SK-N-SH (cell line): Measurements from ENCODE around the gene SMYD3. TPM values are rescaled to one million over a fixed set of nuclear protein-coding genes. Genes with fewer than 3 reads are reported as not detected.

ENCODE experiments used
- CTCF ChIA-PET: fragments of 300-600, 350-600 bp; formaldehyde crosslinking; extraction: SDS; loops from one replicate; lab custom pipeline; 2021; lab: Yijun Ruan, JAX
- POLR2A ChIA-PET: fragments of 350-600 bp; sonication (Branson Sonifier 250); formaldehyde crosslinking; extraction: SDS; loops from one replicate; lab custom pipeline; 2020; ENCODE audit warnings: antibody characterized with exemption, inconsistent platforms; lab: Yijun Ruan, JAX
- DNase-seq: peaks from one replicate; pipeline ENCODE4 v3.0.0; 2012
- H2AFZ ChIP-seq: fragments of 200-600 bp; sonication (generic); 2 replicates; pipeline ENCODE4 v1.8.1; 2016; ENCODE audit warnings: antibody characterized with exemption, mild to moderate bottlenecking, low read depth
- H3F3A ChIP-seq: fragments of 200-600 bp; sonication (generic); replicated peaks from 2 replicates; pipeline ENCODE3; 2016; ENCODE audit warnings: antibody characterized with exemption, mild to moderate bottlenecking; ENCODE audit not compliant: insufficient read depth
- H3K27ac ChIP-seq, 2 experiments: fragments of 200-500 bp in 1 of 2; fragments of 200-600 bp in 1 of 2; sonication (Bioruptor generic) in 1 of 2; sonication (generic), shearing (Covaris generic) in 1 of 2; 2 replicates each; pipeline versions ENCODE4 v1.5.1 to v1.6.1; 2014 to 2016; ENCODE audit warnings: low read depth in 2 of 2, inconsistent platforms in 1 of 2, low read length in 1 of 2, mild to moderate bottlenecking in 1 of 2, mixed read lengths in 1 of 2
- H3K27me3 ChIP-seq: fragments of 200-600 bp; sonication (generic), shearing (Covaris generic); 2 replicates; pipeline ENCODE4 v1.6.1; 2016; ENCODE audit warnings: mixed run types; ENCODE audit not compliant: insufficient read depth
- H3K36me3 ChIP-seq, 2 experiments: fragments of 200-500 bp in 1 of 2; fragments of 200-600 bp in 1 of 2; sonication (Bioruptor generic) in 1 of 2; sonication (generic) in 1 of 2; replicated peaks in 1 of 2; 2 replicates each; pipeline versions ENCODE3 to v1.5.1; 2014 to 2016; ENCODE audit warnings: low read length in 1 of 2, mild to moderate bottlenecking in 1 of 2; ENCODE audit not compliant: insufficient read depth in 2 of 2, control insufficient read depth in 1 of 2
- H3K4me1 ChIP-seq, 2 experiments: fragments of 200-500 bp in 1 of 2; fragments of 200-600 bp in 1 of 2; sonication (Bioruptor generic) in 1 of 2; sonication (generic), shearing (Covaris generic) in 1 of 2; 2 replicates each; pipeline versions ENCODE4 v1.5.1 to v1.6.1; 2014 to 2016; ENCODE audit warnings: low read depth in 1 of 2, low read length in 1 of 2, mixed run types in 1 of 2; ENCODE audit not compliant: insufficient read depth in 2 of 2, control insufficient read depth in 1 of 2
- H3K4me2 ChIP-seq: fragments of 200-600 bp; sonication (generic), shearing (Covaris generic); 2 replicates; pipeline ENCODE4 v1.6.1; 2017; ENCODE audit warnings: mixed run types
- H3K4me3 ChIP-seq, 2 experiments: fragments of 200-500 bp in 1 of 2; fragments of 200-600 bp in 1 of 2; sonication (Bioruptor generic) in 1 of 2; sonication (generic), shearing (Covaris generic) in 1 of 2; 2 replicates each; pipeline versions ENCODE4 v1.5.1 to v1.8.1; 2014 to 2016; ENCODE audit warnings: low read depth in 2 of 2, inconsistent platforms in 1 of 2, low read length in 1 of 2, mild to moderate bottlenecking in 1 of 2, mixed read lengths in 1 of 2, moderate library complexity in 1 of 2
- H3K79me2 ChIP-seq: fragments of 200-600 bp; sonication (generic); 2 replicates; pipeline ENCODE4 v1.8.1; 2017; ENCODE audit warnings: mild to moderate bottlenecking; ENCODE audit not compliant: insufficient read depth
- H3K9ac ChIP-seq: fragments of 200-600 bp; sonication (generic); 2 replicates; pipeline ENCODE4 v1.6.1; 2017; ENCODE audit warnings: mixed run types
- H3K9me2 ChIP-seq: fragments of 200-600 bp; sonication (generic); 2 replicates; pipeline ENCODE4 v1.6.1; 2017; ENCODE audit warnings: mixed run types
- H3K9me3 ChIP-seq: fragments of 200-600 bp; sonication (generic); 2 replicates; pipeline ENCODE4 v1.6.1; 2017; ENCODE audit warnings: mixed run types, mild to moderate bottlenecking, moderate library complexity
- H4K20me1 ChIP-seq: fragments of 200-600 bp; sonication (generic); 2 replicates; pipeline ENCODE4 v1.6.1; 2017; ENCODE audit warnings: mild to moderate bottlenecking, mixed run types; ENCODE audit not compliant: insufficient read depth
- CHD2 ChIP-seq: fragments of 150-350 bp; IDR thresholded peaks from 2 replicates; pipeline ENCODE4 v1.6.1; 2018; ENCODE audit warnings: low read length; ENCODE audit not compliant: partially characterized antibody
- FOSL2 ChIP-seq: IDR thresholded peaks from 2 replicates; pipeline ENCODE4 v1.4.0; 2012; ENCODE audit warnings: low read depth, mild to moderate bottlenecking, moderate library complexity, borderline replicate concordance
- FOXM1 ChIP-seq: IDR thresholded peaks from 2 replicates; pipeline ENCODE4 v1.4.0; 2012; ENCODE audit warnings: low read depth, mild to moderate bottlenecking
- GABPA ChIP-seq: IDR thresholded peaks from 2 replicates; pipeline ENCODE4 v1.4.0; 2012; ENCODE audit warnings: low read depth, mild to moderate bottlenecking
- MXI1 ChIP-seq: IDR thresholded peaks from 2 replicates; pipeline ENCODE4 v1.6.1; 2012; ENCODE audit warnings: mild to moderate bottlenecking, low read depth, low read length, improper control_type of control experiment
- RAD21 ChIP-seq: IDR thresholded peaks from 2 replicates; pipeline ENCODE4 v1.6.1; 2012; ENCODE audit warnings: mild to moderate bottlenecking, low read length
- RFX5 ChIP-seq: IDR thresholded peaks from 2 replicates; pipeline ENCODE4 v1.6.1; 2012; ENCODE audit warnings: mild to moderate bottlenecking, improper control_type of control experiment, low read length
- TCF12 ChIP-seq: IDR thresholded peaks from 2 replicates; pipeline ENCODE4 v1.4.0; 2012
- TEAD4 ChIP-seq: IDR thresholded peaks from 2 replicates; pipeline ENCODE4 v1.4.0; 2012; ENCODE audit warnings: mild to moderate bottlenecking, borderline replicate concordance; ENCODE audit not compliant: insufficient read depth
- USF1 ChIP-seq: IDR thresholded peaks from 2 replicates; pipeline ENCODE4 v1.4.0; 2012; ENCODE audit warnings: low read depth, borderline replicate concordance
- ZBTB33 ChIP-seq: IDR thresholded peaks from 2 replicates; pipeline ENCODE4 v1.4.0; 2012; ENCODE audit warnings: low read depth, borderline replicate concordance
- WGBS: methylation state at CpG from one replicate; pipeline ENCODE4 v1.1.6; 2017; ENCODE audit warnings: low lambda C conversion rate; 5-methylcytosine and 5-hydroxymethylcytosine counted together
- polyA plus RNA-seq, 3 experiments: library from polyadenylated mRNA; depleted of rRNA; stranded (reverse); fragments of >200 nt; gene quantifications; 2 replicates each; pipeline ENCODE4 v1.2.3, GENCODE V29; 2012
- TF ChIP-seq, protein P1 (sequence below): fragments of 150-350 bp; IDR thresholded peaks from 2 replicates; pipeline ENCODE4 v1.6.1; 2016; ENCODE audit warnings: mild to moderate bottlenecking, low read depth, low read length
- TF ChIP-seq, protein P2 (sequence below): IDR thresholded peaks from 2 replicates; pipeline ENCODE4; 2012
- TF ChIP-seq, protein P3 (sequence below): IDR thresholded peaks from 2 replicates; pipeline ENCODE4 v1.4.0; 2012; ENCODE audit warnings: low read depth

SMYD3 gene
- polyA plus RNA-seq, 1 of the 3 experiments (the other 2 are of a cell fraction): 31.4 TPM

DNA sequence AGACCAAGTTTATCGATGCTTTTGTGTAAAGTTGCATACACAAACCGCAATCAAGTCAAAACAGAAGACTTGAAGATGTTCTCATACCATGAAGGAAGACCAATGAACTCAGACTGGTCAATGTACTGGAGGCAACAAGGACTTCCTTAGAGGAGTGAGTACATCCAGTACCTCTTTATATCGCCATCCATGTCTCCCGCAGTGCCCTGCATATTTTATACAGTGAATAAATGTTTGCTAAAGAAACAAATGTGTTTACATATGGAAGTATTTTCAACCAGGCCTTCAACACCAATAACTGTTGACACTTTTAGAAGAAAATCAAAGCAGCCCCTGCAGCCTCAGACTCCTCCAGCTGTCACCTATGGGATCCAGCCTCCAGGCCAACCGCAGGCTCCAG is 125.6 kb downstream of the SMYD3 start:
- H3K4me2 ChIP-seq: no peak overlapping the region
- H3K9me3 ChIP-seq: no peaks in the 10 kb centered on the region
- H4K20me1 ChIP-seq: no peaks in the 10 kb centered on the region
- H2AFZ ChIP-seq: no peak overlapping the region
- TF ChIP-seq GABPA (no peak), FOXM1 (no peak), RFX5 (no peak), FOSL2 (no peak), MXI1 (no peak)
- H3K9ac ChIP-seq: no peak overlapping the region
- DNase-seq: no peak
- 98% methylated on average over 5 of the region's 5 CpGs for WGBS
- no peaks in the 10 kb centered on the region for H3F3A ChIP-seq
- H3K27ac ChIP-seq: no peak overlapping the region
- peaks cover 0 to 2% of the 10 kb centered on the region in 2 experiments; a peak in 2 of 4 replicates for H3K4me1 ChIP-seq
- ChIA-PET CTCF (no interaction called here), POLR2A (no interaction called here)
- no peaks in the 10 kb centered on the region for H3K36me3 ChIP-seq
- no peaks in the 10 kb centered on the region for H3K9me2 ChIP-seq
- peaks cover 3% of the 10 kb centered on the region; the same call in 1 of the 2 replicates for H3K79me2 ChIP-seq
- H3K4me3 ChIP-seq: no peak overlapping the region
- H3K27me3 ChIP-seq: no peaks in the 10 kb centered on the region

GRCh38 chr1:246377625-246378153 is 129.4 kb downstream of the SMYD3 start:
- H3K9me3 ChIP-seq: no peaks in the 10 kb centered on the region
- no peak overlapping the region for H3K4me2 ChIP-seq
- H3K27me3 ChIP-seq: no peaks in the 10 kb centered on the region
- TF ChIP-seq, protein P1, sequence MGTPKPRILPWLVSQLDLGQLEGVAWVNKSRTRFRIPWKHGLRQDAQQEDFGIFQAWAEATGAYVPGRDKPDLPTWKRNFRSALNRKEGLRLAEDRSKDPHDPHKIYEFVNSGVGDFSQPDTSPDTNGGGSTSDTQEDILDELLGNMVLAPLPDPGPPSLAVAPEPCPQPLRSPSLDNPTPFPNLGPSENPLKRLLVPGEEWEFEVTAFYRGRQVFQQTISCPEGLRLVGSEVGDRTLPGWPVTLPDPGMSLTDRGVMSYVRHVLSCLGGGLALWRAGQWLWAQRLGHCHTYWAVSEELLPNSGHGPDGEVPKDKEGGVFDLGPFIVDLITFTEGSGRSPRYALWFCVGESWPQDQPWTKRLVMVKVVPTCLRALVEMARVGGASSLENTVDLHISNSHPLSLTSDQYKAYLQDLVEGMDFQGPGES: no peak
- TF ChIP-seq FOSL2 (no peak), TEAD4 (no peak), CHD2 (no peak), USF1 (no peak), MXI1 (no peak), ZBTB33 (no peak), RAD21 (no peak), TCF12 (no peak)
- TF ChIP-seq, protein P2, sequence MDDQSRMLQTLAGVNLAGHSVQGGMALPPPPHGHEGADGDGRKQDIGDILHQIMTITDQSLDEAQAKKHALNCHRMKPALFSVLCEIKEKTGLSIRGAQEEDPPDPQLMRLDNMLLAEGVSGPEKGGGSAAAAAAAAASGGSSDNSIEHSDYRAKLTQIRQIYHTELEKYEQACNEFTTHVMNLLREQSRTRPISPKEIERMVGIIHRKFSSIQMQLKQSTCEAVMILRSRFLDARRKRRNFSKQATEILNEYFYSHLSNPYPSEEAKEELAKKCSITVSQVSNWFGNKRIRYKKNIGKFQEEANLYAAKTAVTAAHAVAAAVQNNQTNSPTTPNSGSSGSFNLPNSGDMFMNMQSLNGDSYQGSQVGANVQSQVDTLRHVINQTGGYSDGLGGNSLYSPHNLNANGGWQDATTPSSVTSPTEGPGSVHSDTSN: no peak
- TF ChIP-seq, protein P3, sequence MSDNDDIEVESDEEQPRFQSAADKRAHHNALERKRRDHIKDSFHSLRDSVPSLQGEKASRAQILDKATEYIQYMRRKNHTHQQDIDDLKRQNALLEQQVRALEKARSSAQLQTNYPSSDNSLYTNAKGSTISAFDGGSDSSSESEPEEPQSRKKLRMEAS: no peak
- 97% methylated on average over 5 of the region's 5 CpGs for WGBS
- H3K4me1 ChIP-seq: peaks cover 0 to 3% of the 10 kb centered on the region in 2 experiments; a peak in 1 of 4 replicates
- DNase-seq: no peak
- H3K36me3 ChIP-seq: no peaks in the 10 kb centered on the region
- H3K27ac ChIP-seq: no peak overlapping the region
- ChIA-PET CTCF (no interaction called here), POLR2A (no interaction called here)
- no peaks in the 10 kb centered on the region for H3F3A ChIP-seq
- no peak overlapping the region for H3K9ac ChIP-seq
- H3K9me2 ChIP-seq: no peaks in the 10 kb centered on the region
- no peak overlapping the region for H3K4me3 ChIP-seq
- peaks cover 3% of the 10 kb centered on the region; the same call in 1 of the 2 replicates for H3K79me2 ChIP-seq
- H2AFZ ChIP-seq: no peak overlapping the region
- no peaks in the 10 kb centered on the region for H4K20me1 ChIP-seq
